D341Med (cell line): ENCODE results near the gene TRDMT1.

Experiments used
- DNase-seq: peaks from one replicate; pipeline ENCODE4 v3.0.0; 2012; ENCODE audit warnings: low spot score

Gene TRDMT1

DNA sequence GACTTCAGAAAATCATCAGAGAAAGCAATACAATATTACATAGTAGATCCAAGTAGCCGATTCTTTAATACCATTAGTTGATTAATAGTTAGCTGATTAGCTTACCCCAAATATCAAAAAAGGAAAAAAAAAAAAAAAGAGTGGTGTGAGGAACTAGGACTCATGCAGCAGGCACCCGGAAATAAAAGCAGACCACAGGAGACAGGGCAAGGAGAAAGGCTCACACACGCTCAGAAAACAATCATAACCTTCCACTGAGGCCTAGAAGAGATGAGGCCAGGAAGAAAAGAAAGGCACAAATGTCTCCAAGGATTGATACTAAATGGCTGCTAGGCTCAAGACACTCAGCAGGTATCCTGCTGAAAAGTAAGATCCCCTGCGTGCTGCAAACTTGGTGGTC is 25.9 kb downstream of the TRDMT1 start:
- DNase-seq = no peak

DNA sequence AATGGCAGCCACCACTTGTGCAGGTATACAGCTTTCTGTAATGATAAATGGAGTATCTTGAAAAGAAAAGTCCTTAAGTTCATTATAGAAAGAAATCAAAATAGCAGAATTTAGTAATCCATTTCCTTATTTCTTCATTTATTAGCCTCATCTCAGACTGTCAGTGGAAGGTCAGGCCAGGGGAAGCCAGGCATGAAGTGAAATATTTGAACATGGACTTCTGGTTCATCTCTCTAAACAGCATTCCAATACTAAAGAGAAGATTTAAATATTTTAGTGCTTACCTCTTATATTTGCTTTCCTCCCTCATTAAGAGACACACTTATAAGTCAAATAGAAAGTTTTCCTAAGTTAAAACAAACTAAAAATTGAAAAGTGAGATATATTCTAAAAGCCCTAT is 26.8 kb downstream of the TRDMT1 start:
- DNase-seq = no peak

DNA sequence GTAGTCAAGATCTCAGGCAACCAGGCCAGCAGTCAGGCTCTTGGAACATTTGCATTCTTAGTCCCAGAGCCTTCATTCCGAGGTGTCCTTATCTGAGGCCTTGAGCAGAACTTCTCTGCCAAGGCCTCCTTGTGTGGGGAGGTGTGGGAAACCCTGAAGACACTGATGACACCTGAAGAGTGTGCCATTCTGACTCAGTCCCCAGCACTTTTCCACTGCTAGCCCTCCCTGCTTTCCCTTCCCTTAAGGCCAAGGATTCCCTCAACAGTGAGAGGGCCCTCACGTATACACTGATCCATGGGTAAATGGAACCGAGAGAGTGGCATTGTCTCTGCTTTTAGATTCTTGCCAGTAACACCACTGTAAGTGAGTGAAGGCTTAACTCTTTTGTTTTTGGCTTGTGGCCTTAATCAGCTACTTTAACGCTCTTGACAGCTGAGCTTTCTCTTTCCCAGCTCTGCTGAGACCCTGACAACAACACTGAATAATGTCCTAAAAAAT is 30.3 kb downstream of the TRDMT1 start:
- DNase-seq = no peak

DNA sequence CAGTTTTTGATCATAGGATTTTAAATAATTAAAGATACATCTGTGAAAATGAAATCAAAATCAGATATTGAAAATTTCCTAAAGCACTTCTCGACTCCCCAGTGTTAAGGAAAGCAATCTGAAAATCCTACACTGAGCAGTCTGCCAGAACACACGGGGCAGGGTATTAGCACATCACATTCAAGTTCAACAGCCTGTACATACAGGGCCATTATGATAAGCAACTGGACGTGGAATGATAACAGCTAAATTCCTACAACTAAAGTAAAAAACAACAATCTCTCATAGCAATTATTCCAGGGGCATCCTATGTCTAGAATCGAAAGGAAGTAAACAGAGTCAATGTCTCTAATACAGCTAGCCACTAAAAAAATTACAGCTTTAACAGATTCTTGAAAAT is 31.7 kb downstream of the TRDMT1 start:
- DNase-seq = no peak

DNA sequence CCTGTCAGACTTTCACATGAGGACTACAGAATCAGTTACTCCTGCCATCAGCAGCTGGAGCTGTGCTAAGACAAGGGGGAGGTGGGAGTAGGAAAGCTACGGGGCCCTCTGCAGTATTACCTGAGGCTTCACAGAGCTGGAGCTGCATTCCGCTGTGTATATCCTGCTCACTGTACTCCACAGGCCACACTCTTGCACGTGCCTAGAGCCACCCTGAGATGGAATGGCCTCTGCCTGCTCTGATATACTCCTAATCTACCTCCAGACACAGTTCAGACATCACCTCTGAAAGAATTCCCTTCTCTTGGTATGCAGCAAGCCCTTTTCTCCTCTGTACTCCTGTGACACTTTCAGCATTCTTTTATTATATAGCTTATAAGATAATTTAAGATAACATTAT is 34.8 kb downstream of the TRDMT1 start:
- no peak for DNase-seq

DNA sequence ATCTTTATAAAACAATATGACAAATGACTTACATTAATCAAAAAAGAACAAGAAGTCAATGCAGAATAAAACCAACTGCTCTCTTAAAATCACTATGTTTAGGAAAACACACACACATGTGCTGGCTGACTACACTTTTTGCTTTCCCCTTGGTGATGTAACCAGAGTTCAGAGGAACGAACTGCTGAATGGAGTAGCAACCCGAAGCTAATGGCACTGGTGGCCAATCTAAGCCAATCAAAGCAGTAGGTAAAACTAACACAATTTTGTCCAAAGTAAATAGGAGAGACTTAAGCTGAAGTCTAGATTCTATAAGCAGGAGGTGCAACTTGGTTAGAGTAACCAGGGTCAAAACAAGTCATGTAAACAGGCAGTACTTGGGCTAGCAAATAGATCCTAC is 38.6 kb downstream of the TRDMT1 start:
- no peak for DNase-seq

DNA sequence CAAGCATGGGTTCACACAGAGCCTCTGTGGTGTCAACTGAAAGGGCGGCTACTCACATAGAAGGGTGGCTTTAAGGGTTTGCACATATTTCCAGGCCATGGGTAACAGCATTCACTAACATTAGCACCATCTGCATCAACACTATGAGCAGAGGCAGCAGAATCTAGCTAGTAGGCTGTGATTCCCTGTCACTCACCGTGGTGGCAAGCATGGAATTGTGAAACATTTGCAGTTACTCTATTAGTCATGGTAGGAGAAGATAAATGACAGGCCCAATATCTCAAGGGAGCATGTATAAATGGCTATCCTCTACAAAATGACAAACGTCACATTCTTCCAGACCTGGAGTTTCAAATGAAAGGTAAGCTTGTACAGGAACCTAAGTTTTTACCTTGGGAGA is 39.7 kb downstream of the TRDMT1 start:
- DNase-seq = no peak

DNA sequence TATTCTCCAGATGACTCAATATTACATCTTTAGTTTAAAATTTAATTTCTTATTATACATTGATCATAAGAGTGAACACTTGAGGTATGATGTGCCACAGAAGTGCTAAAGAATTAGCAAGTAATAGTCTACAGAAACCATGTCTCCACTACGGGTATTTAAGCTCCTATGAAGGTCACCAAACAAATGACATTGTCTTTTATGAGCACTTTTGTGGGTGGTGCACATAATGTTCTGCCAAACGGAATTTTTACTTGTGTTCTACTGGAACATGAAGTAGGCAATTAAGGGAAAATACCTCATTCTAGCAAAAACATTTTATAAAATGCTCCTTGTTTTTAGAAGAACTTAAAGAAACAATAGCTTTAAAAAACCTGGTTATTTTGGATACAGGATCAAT is 44.4 kb downstream of the TRDMT1 start:
- DNase-seq = no peak

DNA sequence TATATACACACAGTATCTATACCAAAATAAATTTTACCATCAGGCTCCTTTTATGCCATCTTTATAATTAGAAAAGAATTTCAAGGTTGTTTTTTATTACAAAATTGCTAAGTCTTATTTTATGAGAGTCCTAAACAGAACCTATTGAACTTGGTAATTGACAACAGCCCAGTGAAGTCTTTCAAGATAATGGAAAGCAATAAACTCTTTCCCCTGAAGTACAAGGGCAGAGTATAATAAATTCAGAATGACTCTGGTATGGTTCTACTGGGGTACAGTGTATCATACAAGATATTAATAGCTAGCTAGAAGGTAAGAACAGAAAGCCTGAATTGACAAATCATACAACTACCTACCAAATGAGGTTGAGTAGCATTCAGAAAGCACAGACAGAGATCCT is 45.6 kb downstream of the TRDMT1 start:
- no peak for DNase-seq

DNA sequence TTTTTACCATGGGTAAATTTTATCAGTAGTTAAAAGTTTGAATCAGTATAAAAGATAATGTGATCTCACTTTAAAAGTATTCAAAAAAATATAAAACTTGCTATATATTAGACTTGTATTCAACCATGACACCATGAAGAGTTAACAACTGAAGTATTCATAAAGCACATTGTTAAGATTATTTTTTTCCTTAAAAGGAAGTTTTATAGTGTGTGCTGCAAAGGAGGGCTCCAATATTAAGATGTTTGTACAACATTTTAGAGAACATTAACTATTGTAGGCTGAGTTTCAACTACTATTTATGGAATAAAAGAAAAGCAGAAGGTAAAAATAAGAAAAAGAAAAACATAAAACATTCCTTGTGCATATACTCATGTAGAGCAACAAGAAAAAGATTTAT is 47.4 kb downstream of the TRDMT1 start:
- DNase-seq = no peak

DNA sequence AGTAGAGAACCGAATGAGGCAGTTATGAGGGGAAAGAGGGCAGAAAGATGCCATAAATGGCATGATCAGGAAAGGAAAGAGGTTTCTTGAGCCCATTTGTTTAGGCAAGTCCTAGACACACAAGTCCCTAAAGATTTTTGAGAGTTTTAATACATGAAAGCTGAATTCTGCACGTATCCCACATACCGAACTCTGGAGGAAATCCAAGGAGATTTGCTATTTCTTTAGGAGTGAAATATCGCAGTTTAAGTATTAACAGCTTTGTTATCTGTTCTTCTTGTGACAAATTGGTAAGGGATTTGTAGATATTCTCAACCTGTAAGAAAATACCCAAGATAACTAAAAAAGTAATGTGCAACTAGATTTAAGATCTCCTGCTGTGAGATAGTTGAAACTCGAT is 48.2 kb downstream of the TRDMT1 start:
- no peak for DNase-seq

DNA sequence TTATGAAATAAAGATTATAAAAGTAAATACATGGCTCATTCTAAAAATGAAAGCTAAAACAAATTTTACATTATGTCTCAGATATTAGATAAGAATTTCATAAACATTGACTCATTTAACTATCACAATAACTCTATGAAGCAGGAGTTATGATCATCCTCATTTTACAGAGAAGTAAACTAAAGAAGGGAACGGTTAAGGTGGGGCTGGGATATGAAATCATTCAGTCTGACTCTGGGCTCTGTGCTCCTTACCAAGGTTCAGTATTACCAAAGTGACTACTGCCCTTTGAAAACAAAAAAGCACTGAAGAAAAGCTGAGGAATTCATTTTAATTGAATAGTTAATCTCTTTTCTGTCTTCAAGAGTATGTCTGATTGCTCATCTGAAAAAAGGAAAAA is 49.8 kb downstream of the TRDMT1 start:
- DNase-seq = no peak

DNA sequence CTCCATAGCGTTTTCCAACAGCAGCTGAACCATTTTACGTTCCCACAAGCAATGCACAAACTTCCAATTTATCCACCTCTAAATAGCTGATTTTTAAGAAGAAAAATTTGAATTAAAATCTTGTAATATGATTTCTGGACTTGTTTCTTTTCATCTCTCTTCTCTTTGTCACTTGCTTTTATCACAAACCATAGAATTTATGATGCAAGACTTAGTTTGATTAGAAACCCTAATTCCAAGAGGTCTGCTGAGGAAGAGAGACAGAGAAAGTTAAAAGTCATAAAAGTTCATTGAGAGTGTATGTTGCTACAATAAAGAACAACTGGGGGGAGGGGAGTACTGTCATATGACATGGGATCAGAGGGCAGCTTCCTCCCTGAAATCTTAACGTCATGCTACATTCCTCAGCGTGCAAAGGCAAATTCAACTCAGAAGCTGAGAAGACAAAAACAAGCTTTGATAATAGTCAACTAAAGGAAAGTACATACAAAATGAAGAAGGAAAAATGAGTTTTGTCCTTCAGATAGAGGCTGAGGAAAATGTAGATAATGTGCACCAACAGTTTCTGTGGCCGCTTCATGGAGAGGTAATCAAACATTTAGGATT is 53.5 kb downstream of the TRDMT1 start:
- no peak for DNase-seq

DNA sequence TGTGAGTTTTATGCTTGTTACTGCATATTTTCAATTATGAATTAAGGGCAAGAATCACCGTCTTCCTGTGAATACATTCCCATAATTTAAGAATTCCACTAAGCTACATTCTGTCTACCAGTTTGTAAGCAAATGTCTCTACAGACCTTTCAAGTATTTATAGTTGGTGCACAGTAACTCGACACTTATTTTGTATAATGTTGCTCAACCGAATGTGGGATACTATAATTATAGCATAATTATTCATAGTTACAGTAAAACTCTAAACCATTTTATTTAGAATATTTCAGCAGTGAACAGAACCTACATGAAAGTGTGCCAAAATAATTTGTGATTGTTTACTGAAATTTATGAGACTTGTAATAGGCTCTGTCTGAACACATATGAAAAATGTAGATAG is 54.6 kb downstream of the TRDMT1 start:
- no peak for DNase-seq

DNA sequence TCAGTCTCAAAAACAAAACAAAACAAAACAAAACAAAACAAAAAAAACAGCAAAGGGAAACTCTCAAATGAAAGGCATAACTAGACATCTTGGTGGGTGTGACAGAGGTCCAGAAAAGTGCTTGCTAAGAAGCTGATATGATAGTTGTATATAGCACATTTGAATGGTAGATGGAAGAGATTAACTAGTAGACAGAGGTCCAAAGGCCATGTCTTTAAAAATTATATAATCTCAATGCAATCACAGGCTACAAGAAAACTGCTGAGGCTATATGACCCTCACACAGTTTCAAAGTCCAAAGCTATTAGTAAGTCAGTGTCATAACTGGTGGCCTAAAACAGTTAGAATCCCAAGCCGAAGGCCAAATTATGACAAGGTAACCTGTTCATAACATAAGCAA is 56.2 kb downstream of the TRDMT1 start:
- no peak for DNase-seq

DNA sequence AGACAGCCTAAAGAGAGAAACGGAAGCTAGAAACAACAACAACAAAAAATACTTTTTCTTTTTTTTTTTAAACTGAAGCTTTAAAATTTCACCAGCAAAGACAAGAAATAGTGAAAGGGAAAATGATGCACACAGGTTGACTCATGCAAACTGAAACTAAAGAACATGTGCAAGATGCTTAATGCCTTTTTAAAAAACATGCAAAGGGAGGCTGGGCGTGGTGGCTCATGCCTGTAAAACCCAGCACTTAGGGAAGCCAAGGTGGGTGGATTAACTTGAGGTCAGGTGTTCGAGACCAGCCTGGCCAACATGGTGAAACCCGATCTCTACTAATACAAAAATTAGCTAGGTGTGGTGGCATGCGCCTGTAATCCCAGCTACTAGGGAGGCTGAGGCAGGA is 56.7 kb downstream of the TRDMT1 start:
- DNase-seq = no peak

DNA sequence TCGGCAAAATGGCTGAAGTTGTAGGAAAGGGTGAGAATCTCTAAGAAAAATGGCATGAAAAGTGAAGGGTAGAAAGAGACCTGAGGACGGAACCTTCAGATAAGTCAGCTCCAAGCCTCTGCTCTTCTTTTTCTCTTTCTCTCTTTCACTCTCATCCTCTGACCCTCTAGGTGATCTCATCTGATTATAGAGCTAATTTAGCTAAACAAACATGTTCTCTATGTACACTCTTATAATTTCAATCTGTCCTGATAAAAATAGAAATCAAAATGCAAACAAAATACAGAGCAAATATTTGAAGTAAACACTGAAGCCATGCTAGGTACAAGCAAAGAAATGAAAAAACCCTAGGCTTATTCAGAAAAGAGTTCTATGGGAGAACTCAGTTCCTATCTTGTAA is 57.4 kb downstream of the TRDMT1 start:
- DNase-seq = no peak

DNA sequence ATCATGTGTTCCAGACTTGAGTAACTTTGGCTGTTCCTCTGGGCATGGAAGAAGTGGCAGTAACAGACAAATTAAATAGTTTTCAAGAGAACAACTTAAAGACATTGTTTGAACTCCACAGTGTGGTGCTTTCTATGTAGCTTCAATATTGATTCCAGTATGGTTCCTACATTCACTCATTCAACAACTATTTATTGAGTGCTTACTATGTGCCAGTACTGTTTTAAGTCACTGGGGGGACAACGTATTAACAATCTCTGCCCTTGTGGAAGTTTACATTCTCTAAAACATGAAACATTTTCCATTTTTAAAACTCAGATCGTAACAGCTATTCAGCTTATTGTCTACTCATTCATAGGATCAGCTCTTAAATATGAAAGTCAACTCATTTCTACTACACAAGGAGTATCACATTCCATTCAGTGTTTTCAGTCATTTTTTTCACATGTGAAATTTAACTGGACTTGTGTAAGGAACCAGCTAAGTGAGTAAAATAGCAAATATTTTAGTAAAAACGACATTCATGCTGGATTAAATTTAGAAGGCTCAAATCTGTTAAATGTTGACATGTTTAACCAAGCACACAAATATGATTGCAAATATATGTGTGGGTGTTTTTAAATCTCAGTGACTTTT is 58.3 kb downstream of the TRDMT1 start:
- no peak for DNase-seq

DNA sequence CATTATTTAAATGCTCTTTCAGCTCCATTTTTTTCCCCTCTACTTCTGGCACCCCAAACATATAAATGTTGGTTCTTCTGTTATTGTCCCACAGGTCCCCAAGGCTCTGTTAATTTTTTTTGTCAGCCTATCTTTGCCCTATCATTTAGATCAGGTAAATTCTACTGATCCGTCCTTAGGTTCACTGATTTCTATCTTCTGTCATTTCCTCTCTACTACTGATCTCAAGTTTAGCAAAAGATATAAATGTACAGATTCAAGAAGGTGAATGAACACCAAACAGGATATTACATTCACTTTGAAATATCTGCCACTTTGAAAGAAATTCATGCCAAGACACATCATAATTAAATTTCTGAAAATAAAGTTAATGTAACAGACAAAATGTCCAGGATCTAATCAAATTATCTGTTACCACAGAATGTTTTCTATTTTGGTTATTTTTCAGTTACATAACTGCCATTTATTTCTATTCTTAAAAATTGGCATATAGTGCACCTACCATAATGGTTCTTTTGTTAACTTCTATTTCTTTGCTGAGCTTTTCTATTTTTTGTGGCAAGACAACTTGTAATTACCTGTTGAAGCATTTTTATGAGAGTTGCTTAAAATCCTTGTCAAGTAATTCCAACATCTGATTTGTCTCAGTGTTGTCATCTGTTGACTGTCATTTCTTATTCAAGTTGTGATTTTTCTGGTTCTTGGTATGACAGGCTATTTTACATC is 59.8 kb downstream of the TRDMT1 start:
- DNase-seq = no peak

DNA sequence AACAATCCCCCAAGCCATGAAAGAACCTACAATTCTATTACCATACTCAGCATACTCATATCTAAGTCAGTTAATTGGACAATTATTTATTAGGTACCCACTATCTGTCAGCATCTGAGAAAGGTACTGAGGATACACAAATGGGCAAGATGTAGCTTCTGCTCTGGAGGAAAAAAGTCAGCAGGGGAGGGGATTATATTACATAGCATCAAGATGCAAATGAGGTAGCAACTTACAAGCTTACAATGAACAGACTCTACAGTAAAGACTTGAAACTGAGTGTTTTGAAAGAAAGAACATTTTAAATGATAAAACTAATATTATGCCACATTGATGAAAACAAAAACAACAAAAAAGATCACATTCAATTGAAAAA is 61.1 kb downstream of the TRDMT1 start:
- no peak for DNase-seq

DNA sequence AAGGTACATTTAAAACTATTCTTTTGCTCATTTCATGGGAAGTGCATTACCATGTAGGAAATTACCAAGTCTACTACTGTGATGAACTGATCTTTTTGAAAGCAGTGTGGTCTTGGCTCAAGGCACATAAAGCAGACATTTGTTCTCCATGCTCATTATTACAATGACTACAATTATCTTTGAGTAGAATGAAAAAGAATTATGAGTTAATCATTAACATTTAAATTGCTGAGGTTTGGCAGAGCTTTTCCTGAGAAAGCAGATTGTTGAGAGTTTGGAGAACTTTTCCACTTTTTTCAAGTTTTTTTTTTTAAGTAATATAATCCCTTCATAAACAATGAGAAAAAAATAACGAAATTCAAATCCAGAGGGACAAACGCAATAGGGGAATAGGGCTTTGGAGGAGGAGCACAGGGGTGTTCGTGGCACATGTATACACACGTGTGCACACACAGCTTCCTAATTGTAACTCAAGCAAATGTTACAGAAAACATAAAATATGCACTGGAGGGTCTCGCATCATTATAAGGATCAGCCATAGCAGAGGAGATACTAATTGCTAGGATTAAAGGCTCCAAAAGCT is 62.9 kb downstream of the TRDMT1 start:
- no peak for DNase-seq

DNA sequence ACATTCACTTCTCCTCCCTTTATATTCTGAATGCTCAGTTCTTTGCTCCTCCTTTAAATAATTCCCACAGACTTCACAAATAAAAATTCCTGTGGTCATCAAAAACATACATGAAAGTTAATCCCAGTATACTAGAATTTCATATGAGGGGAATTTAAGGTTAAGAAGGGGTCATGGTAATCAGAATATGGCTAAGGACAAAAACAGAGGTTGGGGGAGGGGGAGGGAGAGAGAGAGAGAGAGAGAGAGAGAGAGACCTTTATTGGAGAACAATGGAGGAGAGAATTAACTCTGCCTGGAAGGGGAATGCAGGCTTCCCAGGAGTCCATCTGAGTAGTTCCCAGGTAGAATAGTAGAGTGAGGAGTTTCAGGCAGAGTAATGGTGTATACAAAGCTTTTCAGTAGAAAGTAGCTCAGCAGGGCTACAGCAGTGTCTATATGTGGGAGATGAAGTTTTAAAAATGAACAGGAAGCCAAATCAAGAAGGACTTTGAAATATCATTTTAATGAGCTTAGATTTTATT is 66.7 kb downstream of the TRDMT1 start:
- DNase-seq = no peak

DNA sequence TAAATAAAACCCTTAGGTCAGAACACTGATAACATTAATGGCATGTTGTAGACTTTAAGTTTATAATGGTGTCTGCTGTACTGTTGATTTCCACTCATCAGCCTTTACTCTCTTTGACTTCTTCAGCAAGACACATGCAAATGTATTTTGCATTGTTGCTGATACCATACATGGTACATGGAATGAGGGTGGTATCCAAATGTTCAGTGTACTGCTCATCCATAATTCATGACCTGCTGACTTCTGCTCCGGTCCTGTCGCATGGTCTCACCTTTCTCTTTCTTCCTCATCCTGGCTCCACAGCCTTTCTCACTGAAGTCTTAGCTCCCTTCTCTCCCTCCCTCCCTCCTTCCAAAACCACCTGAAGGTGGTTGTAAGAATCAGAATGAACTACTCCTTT is 67.2 kb downstream of the TRDMT1 start:
- DNase-seq = no peak
